SIG-M5 treated with dmso at 0.1 percent for 504 hours (cell line): ENCODE results near the gene GPR161.

Experiments used
- DNase-seq: peaks from one replicate; lab custom pipeline; 2025; ENCODE audit not compliant: unreplicated experiment; lab: John Stamatoyannopoulos, UW

The GPR161 gene

GRCh38 chr1:168150283-168150682 lies 13.6 kb upstream of the GPR161 start:
- no peak for DNase-seq

GRCh38 chr1:168148916-168149315 lies 12.2 kb upstream of the GPR161 start:
- DNase-seq: peak; percentile 22

- DNase-seq: no peak
Measured at GRCh38 chr1:168146626-168147025, 9.9 kb upstream of the GPR161 start.

- peak; percentile 84 for DNase-seq
Measured at GRCh38 chr1:168146160-168146539, 9.4 kb upstream of the GPR161 start.

GRCh38 chr1:168145184-168146159 lies 8.7 kb upstream of the GPR161 start:
- peak; percentile 89 for DNase-seq

- no peak for DNase-seq
Measured at GRCh38 chr1:168141871-168142385, 5.2 kb upstream of the GPR161 start.

- no peak for DNase-seq
Measured at GRCh38 chr1:168139070-168139469, 2.3 kb upstream of the GPR161 start.

GRCh38 chr1:168138134-168138533 lies 1.4 kb upstream of the GPR161 start:
- DNase-seq: no peak

GRCh38 chr1:168137515-168137821 lies 738 bp upstream of the GPR161 start:
- no peak for DNase-seq

- no peak for DNase-seq
Measured at GRCh38 chr1:168135921-168136708, 615 bp downstream of the GPR161 start.

- DNase-seq: no peak
Measured at GRCh38 chr1:168135116-168135920, 1.4 kb downstream of the GPR161 start.

- DNase-seq: no peak
Measured at GRCh38 chr1:168134642-168135041, 2.1 kb downstream of the GPR161 start.

- DNase-seq: no peak
Measured at GRCh38 chr1:168134132-168134531, 2.6 kb downstream of the GPR161 start.

GRCh38 chr1:168129933-168130332 lies 6.8 kb downstream of the GPR161 start:
- no peak for DNase-seq

- no peak for DNase-seq
Measured at GRCh38 chr1:168127503-168127902, 9.2 kb downstream of the GPR161 start.

- no peak for DNase-seq
Measured at GRCh38 chr1:168125051-168125450, 11.7 kb downstream of the GPR161 start.

- no peak for DNase-seq
Measured at GRCh38 chr1:168121401-168122011, 15.2 kb downstream of the GPR161 start.

GRCh38 chr1:168119750-168120149 lies 17.0 kb downstream of the GPR161 start:
- DNase-seq: no peak

GRCh38 chr1:168116327-168116799 lies 20.4 kb downstream of the GPR161 start:
- DNase-seq: no peak

- DNase-seq: no peak
Measured at GRCh38 chr1:168114845-168115244, 21.9 kb downstream of the GPR161 start.
